Endothelial cell (in vitro differentiated cells): ENCODE data around the gene TRIM44. TPM values are rescaled to one million over a fixed set of nuclear protein-coding genes. Genes with fewer than 3 reads are reported as not detected.

ENCODE experiments used
- DNase-seq: peaks from one replicate; pipeline ENCODE4 v3.0.0; 2021; ENCODE audit warnings: low spot score
- H3K27ac Mint-ChIP-seq: one replicate; pipeline ENCODE4 v1.8.0; 2021; ENCODE audit warnings: mixed read lengths, inconsistent platforms; ENCODE audit not compliant: unreplicated experiment
- H3K27me3 Mint-ChIP-seq: one replicate; pipeline ENCODE4 v1.8.0; 2021; ENCODE audit warnings: mild to moderate bottlenecking, moderate library complexity, mixed read lengths, inconsistent platforms; ENCODE audit not compliant: unreplicated experiment
- H3K36me3 Mint-ChIP-seq: one replicate; pipeline ENCODE4 v1.8.0; 2021; ENCODE audit warnings: mild to moderate bottlenecking, low read depth, mixed read lengths, inconsistent platforms; ENCODE audit not compliant: unreplicated experiment
- H3K4me1 Mint-ChIP-seq: one replicate; pipeline ENCODE4 v1.8.0; 2021; ENCODE audit warnings: mild to moderate bottlenecking, mixed read lengths, inconsistent platforms; ENCODE audit not compliant: unreplicated experiment
- H3K4me3 Mint-ChIP-seq: one replicate; pipeline ENCODE4 v1.8.0; 2021; ENCODE audit warnings: mild to moderate bottlenecking, mixed read lengths, inconsistent platforms; ENCODE audit not compliant: unreplicated experiment
- H3K9me3 Mint-ChIP-seq: one replicate; pipeline ENCODE4 v1.8.0; 2021; ENCODE audit warnings: mixed read lengths, inconsistent platforms; ENCODE audit not compliant: unreplicated experiment
- CTCF ChIP-seq: fragments of 200-600 bp; sonication (generic); IDR thresholded peaks from one replicate; pipeline ENCODE4 v1.5.0; 2021; ENCODE audit warnings: antibody characterized with exemption; ENCODE audit not compliant: unreplicated experiment
- total RNA-seq: library from RNA; stranded (reverse); fragmentation: NEBNext Ultra II Directional; extraction: Animal tissue kit (Norgen Biotek cat#: 25700); gene quantifications from one replicate; pipeline ENCODE4 v1.2.1, GENCODE V29; 2021; ENCODE audit not compliant: unreplicated experiment

The TRIM44 gene
- total RNA-seq, 1 donor from 2014 or later = 48.6 TPM

- TF ChIP-seq CTCF = no peak
- no peaks in the 10 kb centered on the region for H3K9me3 Mint-ChIP-seq
- no peaks in the 10 kb centered on the region for H3K27me3 Mint-ChIP-seq
- H3K27ac Mint-ChIP-seq = no peak overlapping the region
- H3K36me3 Mint-ChIP-seq = no peaks in the 10 kb centered on the region
- peaks cover 4% of the 10 kb centered on the region for H3K4me1 Mint-ChIP-seq
- no peak for DNase-seq
- H3K4me3 Mint-ChIP-seq = no peak overlapping the region
Measured at GRCh38 chr11:35846874-35847273, 184.3 kb downstream of the TRIM44 start.

GRCh38 chr11:35847473-35847872, 184.9 kb downstream of the TRIM44 start:
- Mint-ChIP-seq H3K27ac (no peak overlapping the region), H3K27me3 (peaks cover 1% of the 10 kb centered on the region), H3K4me3 (no peak overlapping the region), H3K36me3 (no peaks in the 10 kb centered on the region), H3K9me3 (no peaks in the 10 kb centered on the region), H3K4me1 (peaks cover 10% of the 10 kb centered on the region)
- no peak for TF ChIP-seq CTCF
- DNase-seq = no peak

GRCh38 chr11:35848616-35849015, 186.0 kb downstream of the TRIM44 start:
- no peak for DNase-seq
- TF ChIP-seq CTCF = no peak
- Mint-ChIP-seq H3K27me3 (peaks cover 1% of the 10 kb centered on the region), H3K4me3 (no peak overlapping the region), H3K36me3 (no peaks in the 10 kb centered on the region), H3K9me3 (no peaks in the 10 kb centered on the region), H3K4me1 (peaks cover 13% of the 10 kb centered on the region), H3K27ac (no peak overlapping the region)

- no peaks in the 10 kb centered on the region for H3K36me3 Mint-ChIP-seq
- TF ChIP-seq CTCF = no peak
- H3K27me3 Mint-ChIP-seq = peaks cover 1% of the 10 kb centered on the region
- no peak overlapping the region for H3K27ac Mint-ChIP-seq
- DNase-seq = no peak
- no peak overlapping the region for H3K4me3 Mint-ChIP-seq
- H3K9me3 Mint-ChIP-seq = no peaks in the 10 kb centered on the region
- peaks cover 15% of the 10 kb centered on the region for H3K4me1 Mint-ChIP-seq
Measured at GRCh38 chr11:35850191-35850590, 187.6 kb downstream of the TRIM44 start.

- Mint-ChIP-seq H3K4me3 (no peak overlapping the region), H3K4me1 (peaks cover 15% of the 10 kb centered on the region), H3K36me3 (no peaks in the 10 kb centered on the region), H3K9me3 (no peaks in the 10 kb centered on the region), H3K27me3 (peaks cover 1% of the 10 kb centered on the region), H3K27ac (no peak overlapping the region)
- no peak for DNase-seq
- TF ChIP-seq CTCF = no peak
Measured at GRCh38 chr11:35851342-35851741, 188.8 kb downstream of the TRIM44 start.
